ENCODE data around the gene DHX16. TPM values are rescaled to one million over a fixed set of nuclear protein-coding genes. Genes with fewer than 3 reads are reported as not detected.
A peak's percentile ranks its signal among the peaks of the same experiment; 100 is the strongest.

The DHX16 gene
- total and polyA plus RNA-seq, 9 of the 15 experiments (the other 6 are each of a cell fraction or from before 2014, with no cell fraction given) = 14.6 to 66.1 (median 47.5) TPM

DNA sequence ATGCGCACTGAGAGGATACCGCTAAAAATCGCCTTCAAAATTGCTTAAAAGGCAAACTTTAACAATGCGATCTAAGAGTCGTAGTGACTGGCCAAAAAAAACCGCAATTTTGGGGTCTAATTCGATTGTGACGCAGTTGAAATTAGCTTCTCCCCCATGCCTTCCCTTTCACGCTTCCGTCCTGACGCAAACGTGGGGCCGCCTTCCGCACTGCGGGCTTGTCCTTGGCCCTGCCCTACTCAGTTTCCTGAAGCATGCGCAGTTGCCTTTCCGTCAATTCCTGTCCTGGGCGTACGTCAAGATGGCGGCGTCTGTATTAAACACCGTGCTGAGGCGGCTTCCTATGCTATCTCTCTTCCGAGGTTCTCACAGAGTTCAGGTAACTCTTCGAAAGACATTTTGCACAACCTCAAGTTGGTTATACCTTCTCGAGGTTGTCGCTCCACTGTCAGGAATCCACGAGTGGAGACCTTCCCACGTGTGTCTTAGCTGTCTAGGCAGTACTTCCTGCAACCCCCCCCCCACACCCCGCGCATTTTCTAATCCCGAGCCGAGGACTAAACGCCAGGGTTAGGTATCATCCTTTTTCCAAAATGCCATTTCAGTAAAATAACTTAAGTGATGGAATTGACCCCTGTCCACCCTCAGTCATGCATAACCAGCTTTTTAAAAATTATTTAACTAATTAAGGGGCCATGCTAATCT is 55.1 kb downstream of the DHX16 start, which contains the start of gene MRPS18B (continued):
- TF ChIP-seq, protein P1, sequence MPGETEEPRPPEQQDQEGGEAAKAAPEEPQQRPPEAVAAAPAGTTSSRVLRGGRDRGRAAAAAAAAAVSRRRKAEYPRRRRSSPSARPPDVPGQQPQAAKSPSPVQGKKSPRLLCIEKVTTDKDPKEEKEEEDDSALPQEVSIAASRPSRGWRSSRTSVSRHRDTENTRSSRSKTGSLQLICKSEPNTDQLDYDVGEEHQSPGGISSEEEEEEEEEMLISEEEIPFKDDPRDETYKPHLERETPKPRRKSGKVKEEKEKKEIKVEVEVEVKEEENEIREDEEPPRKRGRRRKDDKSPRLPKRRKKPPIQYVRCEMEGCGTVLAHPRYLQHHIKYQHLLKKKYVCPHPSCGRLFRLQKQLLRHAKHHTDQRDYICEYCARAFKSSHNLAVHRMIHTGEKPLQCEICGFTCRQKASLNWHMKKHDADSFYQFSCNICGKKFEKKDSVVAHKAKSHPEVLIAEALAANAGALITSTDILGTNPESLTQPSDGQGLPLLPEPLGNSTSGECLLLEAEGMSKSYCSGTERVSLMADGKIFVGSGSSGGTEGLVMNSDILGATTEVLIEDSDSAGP (CRISPR knock-in tag; IDR thresholded peaks at IDR 0.05) = 0 out of 2 replicates have a peak, but pooled peaks have one; percentile 23
- TF ChIP-seq RB1 (IDR thresholded peaks at IDR 0.05; ENCODE audit: low read depth) (peak; percentile 89), HNRNPLL (IDR thresholded peaks at IDR 0.05; ENCODE audit: low read depth, low read length, poor library complexity, severe bottlenecking) (peak; percentile 96), ZNF165 (CRISPR knock-in tag; IDR thresholded peaks at IDR 0.05; ENCODE audit: borderline replicate concordance) (no peak), KDM2B (CRISPR knock-in tag; IDR thresholded peaks at IDR 0.05) (peak; percentile 19; the same call in 1 of the 2 replicates), FOXK2 (conservative IDR thresholded peaks at IDR 0.05 in 1 of 2, IDR thresholded peaks at IDR 0.05 in 1 of 2; ENCODE audit: low read depth in 2 of 2) (peak; percentile 77 to 86), SMARCA4 (IDR thresholded peaks at IDR 0.05) (peak; percentile 52; the same call in 1 of the 2 replicates), NR3C1 (CRISPR knock-in tag; IDR thresholded peaks at IDR 0.05) (no peak), SIN3B (IDR thresholded peaks at IDR 0.05; ENCODE audit: low read depth) (peak; percentile 81; the same call in 1 of the 2 replicates), ZNF778 (CRISPR knock-in tag; IDR thresholded peaks at IDR 0.05) (no peak), SIN3A (IDR thresholded peaks at IDR 0.05; ENCODE audit: borderline replicate concordance in 2 of 2, control insufficient read depth in 1 of 2, low read depth in 2 of 2, low read length in 2 of 2) (peak; percentile 94 to 97; a peak in 3 of 4 replicates)
- TF ChIP-seq, protein P2, sequence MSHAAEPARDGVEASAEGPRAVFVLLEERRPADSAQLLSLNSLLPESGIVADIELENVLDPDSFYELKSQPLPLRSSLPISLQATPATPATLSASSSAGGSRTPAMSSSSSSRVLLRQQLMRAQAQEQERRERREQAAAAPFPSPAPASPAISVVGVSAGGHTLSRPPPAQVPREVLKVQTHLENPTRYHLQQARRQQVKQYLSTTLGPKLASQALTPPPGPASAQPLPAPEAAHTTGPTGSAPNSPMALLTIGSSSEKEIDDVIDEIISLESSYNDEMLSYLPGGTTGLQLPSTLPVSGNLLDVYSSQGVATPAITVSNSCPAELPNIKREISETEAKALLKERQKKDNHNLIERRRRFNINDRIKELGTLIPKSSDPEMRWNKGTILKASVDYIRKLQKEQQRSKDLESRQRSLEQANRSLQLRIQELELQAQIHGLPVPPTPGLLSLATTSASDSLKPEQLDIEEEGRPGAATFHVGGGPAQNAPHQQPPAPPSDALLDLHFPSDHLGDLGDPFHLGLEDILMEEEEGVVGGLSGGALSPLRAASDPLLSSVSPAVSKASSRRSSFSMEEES (CRISPR knock-in tag; IDR thresholded peaks at IDR 0.05) = no peak; the same call in 1 of the 2 replicates
- TF ChIP-seq, protein P3, sequence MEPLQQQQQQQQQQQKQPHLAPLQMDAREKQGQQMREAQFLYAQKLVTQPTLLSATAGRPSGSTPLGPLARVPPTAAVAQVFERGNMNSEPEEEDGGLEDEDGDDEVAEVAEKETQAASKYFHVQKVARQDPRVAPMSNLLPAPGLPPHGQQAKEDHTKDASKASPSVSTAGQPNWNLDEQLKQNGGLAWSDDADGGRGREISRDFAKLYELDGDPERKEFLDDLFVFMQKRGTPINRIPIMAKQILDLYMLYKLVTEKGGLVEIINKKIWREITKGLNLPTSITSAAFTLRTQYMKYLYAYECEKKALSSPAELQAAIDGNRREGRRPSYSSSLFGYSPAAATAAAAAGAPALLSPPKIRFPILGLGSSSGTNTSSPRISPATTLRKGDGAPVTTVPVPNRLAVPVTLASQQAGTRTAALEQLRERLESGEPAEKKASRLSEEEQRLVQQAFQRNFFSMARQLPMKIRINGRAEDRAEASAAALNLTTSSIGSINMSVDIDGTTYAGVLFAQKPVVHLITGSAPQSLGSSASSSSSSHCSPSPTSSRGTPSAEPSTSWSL (CRISPR knock-in tag; IDR thresholded peaks at IDR 0.05; ENCODE audit: borderline replicate concordance) = no peak
- TF ChIP-seq, protein P4, sequence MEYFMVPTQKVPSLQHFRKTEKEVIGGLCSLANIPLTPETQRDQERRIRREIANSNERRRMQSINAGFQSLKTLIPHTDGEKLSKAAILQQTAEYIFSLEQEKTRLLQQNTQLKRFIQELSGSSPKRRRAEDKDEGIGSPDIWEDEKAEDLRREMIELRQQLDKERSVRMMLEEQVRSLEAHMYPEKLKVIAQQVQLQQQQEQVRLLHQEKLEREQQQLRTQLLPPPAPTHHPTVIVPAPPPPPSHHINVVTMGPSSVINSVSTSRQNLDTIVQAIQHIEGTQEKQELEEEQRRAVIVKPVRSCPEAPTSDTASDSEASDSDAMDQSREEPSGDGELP (CRISPR knock-in tag; IDR thresholded peaks at IDR 0.05; ENCODE audit: borderline replicate concordance) = no peak
- TF ChIP-seq, protein P5, sequence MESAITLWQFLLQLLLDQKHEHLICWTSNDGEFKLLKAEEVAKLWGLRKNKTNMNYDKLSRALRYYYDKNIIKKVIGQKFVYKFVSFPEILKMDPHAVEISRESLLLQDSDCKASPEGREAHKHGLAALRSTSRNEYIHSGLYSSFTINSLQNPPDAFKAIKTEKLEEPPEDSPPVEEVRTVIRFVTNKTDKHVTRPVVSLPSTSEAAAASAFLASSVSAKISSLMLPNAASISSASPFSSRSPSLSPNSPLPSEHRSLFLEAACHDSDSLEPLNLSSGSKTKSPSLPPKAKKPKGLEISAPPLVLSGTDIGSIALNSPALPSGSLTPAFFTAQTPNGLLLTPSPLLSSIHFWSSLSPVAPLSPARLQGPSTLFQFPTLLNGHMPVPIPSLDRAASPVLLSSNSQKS (CRISPR knock-in tag; IDR thresholded peaks at IDR 0.05) = no peak

Measured in K562 (cell line).